ENCODE results near the gene KCND1. TPM values are rescaled to one million over a fixed set of nuclear protein-coding genes. Genes with fewer than 3 reads are reported as not detected.
A peak's percentile ranks its signal among the peaks of the same experiment; 100 is the strongest.

The KCND1 gene
- total and polyA plus RNA-seq, 12 donors: 0.13 to 1.7 (median 0.36) TPM

GRCh38 chrX:48958635-48959094 lies 13.0 kb downstream of the KCND1 start:
- intact Hi-C loops (cut with DNase I): loop anchor here in 1 of 10 donors (10.0 kb wide), 1 partner anchor 86 kb away; the partner anchor contains the start of gene TFE3

DNA sequence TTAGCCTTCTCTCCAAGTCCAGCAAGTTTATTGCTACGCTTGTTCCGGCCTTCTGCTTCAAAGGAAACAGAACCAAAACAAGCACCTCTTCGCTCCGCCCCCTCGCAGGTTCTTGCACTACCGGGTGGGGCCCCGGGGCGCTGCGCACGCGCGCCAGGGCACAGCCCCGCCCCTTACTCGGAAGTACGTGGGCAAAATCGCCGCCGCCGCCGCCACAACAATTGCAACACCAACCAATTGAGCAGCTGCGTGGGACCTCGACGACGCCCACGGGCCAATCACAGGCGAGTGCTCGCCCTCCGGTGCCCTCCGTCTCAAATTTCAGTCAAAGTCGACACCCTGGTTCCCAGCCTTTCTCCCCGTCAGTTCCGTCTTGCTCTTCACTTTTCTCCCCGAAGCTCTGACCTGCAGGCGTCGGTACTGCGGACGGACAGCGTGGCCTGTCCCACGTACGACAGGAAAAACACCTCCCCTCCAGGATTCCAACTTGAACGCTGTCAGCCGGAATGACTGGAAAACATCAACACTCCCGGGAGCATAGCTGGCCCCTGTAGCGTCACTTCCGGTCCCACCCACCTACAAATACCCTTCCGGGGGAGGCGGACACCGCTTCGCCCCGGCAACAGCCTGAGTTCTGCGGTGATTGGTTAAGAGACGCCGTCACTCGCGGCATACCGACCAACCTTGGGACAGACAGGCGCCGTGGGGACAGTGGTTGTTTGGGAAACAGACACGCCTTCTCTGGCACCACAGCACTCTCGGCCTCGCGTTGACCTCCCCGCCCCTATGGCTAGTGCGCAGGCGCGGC lies 13.6 kb downstream of the KCND1 start:
- ATAC-seq (peak; percentile 92 to 97 (median 96)), DNase-seq (peak; percentile 92 to 96)
- H3K27me3 ChIP-seq: no peaks in the 10 kb centered on the region
- H3K27ac ChIP-seq: peak overlapping the region; percentile 75 to 99 (median 95)
- peaks cover 0 to 51% (median 31%) of the 10 kb centered on the region in 9 donors for H3K4me1 ChIP-seq
- no peak for TF ChIP-seq CTCF (IDR thresholded peaks at IDR 0.05)
- WGBS, 2 donors: 0% methylated on average over 56 to 61 of the region's 66 CpGs
- H3K36me3 ChIP-seq: peaks cover 0 to 23% (median 0%) of the 10 kb centered on the region in 9 donors
- peaks cover 0 to 11% (median 0%) of the 10 kb centered on the region in 11 donors for H3K9me3 ChIP-seq
- intact Hi-C loops (cut with DNase I): loop anchor here in 1 of 10 donors (10.0 kb wide), 1 partner anchor 87 kb away; the partner anchor contains the start of gene TFE3
- H3K4me3 ChIP-seq: peak overlapping the region; percentile 21 to 72 (median 64)

More at GRCh38 chrX:48958635-48959094, 13.0 kb downstream of the KCND1 start:
- peak overlapping the region; percentile 21 to 72 (median 62) for H3K4me3 ChIP-seq
- ATAC-seq (peak in 6 of 8 donors; percentile 2 to 18 (median 2)), DNase-seq (peak; percentile 31 to 37)
- peaks cover 0 to 23% (median 0%) of the 10 kb centered on the region in 9 donors for H3K36me3 ChIP-seq
- H3K27ac ChIP-seq: peak overlapping the region; percentile 75 to 99 (median 94)
- peaks cover 0 to 45% (median 26%) of the 10 kb centered on the region in 9 donors for H3K4me1 ChIP-seq
- H3K9me3 ChIP-seq: peaks cover 0 to 11% (median 0%) of the 10 kb centered on the region in 11 donors
- 0% methylated on average over 21 of the region's 21 CpGs for WGBS, 2 donors
- TF ChIP-seq CTCF (IDR thresholded peaks at IDR 0.05): no peak
- H3K27me3 ChIP-seq: no peaks in the 10 kb centered on the region

DNA sequence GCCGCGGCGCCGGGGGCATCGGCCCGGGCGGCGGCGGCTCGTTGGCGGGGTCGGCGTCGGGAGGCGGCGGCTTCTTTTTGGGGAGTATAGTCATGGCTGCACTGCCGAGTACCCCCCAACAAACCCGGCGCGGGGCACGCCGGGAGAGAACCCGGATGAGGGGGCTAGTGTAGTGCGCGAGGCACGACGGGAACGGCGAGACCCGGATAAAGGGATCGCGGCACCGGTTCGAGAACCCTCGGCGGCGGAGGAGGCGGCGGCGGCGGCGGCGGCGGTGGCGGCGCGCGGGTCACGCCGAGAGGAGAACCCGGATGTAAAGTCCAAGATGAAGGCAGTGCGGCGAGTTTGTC lies 14.2 kb downstream of the KCND1 start, which contains the start of gene OTUD5:
OTUD5 (minus strand) TSS at position 131 of the 350 bp plus-strand sequence; CDS start at position 94, 37 bp downstream.
- Histone ChIP-seq H3K9me3 (peaks cover 0 to 11% (median 0%) of the 10 kb centered on the region in 11 donors), H3K36me3 (peaks cover 0 to 23% (median 0%) of the 10 kb centered on the region in 9 donors), H3K27ac (peak within 1 kb of the TSS; percentile 75 to 99 (median 95)), H3K27me3 (no peaks in the 10 kb centered on the region), H3K4me3 (peak within 1 kb of the TSS; percentile 32 to 72 (median 64)), H3K4me1 (peaks cover 0 to 57% (median 31%) of the 10 kb centered on the region in 9 donors)
- ATAC-seq: peak in 4 of 8 donors; percentile 16 to 51 (median 30)
- intact Hi-C loops (cut with DNase I): loop anchor here in 1 of 10 donors (10.0 kb wide), 1 partner anchor 87 kb away; the partner anchor contains the start of gene TFE3
- TF ChIP-seq CTCF (IDR thresholded peaks at IDR 0.05): no peak
- DNase-seq: peak; percentile 54 to 61
- WGBS, 2 donors: 0% methylated on average over 5 to 49 of the region's 53 CpGs
